ENCODE data around the gene C5orf22. TPM values are rescaled to one million over a fixed set of nuclear protein-coding genes. Genes with fewer than 3 reads are reported as not detected.

C5orf22 gene
- total and polyA plus RNA-seq, 4 donors: 10.0 to 29.8 (median 17.3) TPM

- 94% methylated on average over 2 of the region's 2 CpGs for WGBS, 2 donors
- peaks cover 5 to 24% (median 16%) of the 10 kb centered on the region in 4 donors for H3K36me3 ChIP-seq (ENCODE audit: control insufficient read depth in 4 of 4, insufficient read depth in 4 of 4, low read length in 4 of 4)
- H3K4me1 ChIP-seq (ENCODE audit: control insufficient read depth in 5 of 5, insufficient read depth in 5 of 5, low read length in 5 of 5): no peaks in the 10 kb centered on the region
- H3K9me3 ChIP-seq (ENCODE audit: control insufficient read depth in 4 of 4, insufficient read depth in 3 of 4, low read length in 3 of 4): no peaks in the 10 kb centered on the region
- ATAC-seq (ENCODE audit: insufficient read depth, low FRiP score) (no peak), DNase-seq (peak in 1 of 3 donors; percentile 10)
- no peak overlapping the region for H3K27ac ChIP-seq (ENCODE audit: low read depth in 1 of 2, low read length in 1 of 2)
- no peak for TF ChIP-seq CTCF (IDR thresholded peaks at IDR 0.05; ENCODE audit: control extremely low read depth, extremely low read depth)
- no peaks in the 10 kb centered on the region for H3K27me3 ChIP-seq (ENCODE audit: control insufficient read depth in 3 of 3, insufficient read depth in 3 of 3, low read length in 2 of 3)
- H3K9ac ChIP-seq (ENCODE audit: insufficient read depth in 1 of 2, low read length in 2 of 2): no peak overlapping the region
- H3K4me3 ChIP-seq: no peak overlapping the region
Measured at GRCh38 chr5:31487506-31487905, 44.6 kb upstream of the C5orf22 start.

- Histone ChIP-seq H3K4me3 (no peak overlapping the region), H3K9ac (ENCODE audit: insufficient read depth in 1 of 2, low read length in 2 of 2) (no peak overlapping the region), H3K4me1 (ENCODE audit: control insufficient read depth in 5 of 5, insufficient read depth in 5 of 5, low read length in 5 of 5) (no peaks in the 10 kb centered on the region), H3K27ac (ENCODE audit: low read depth in 1 of 2, low read length in 1 of 2) (no peak overlapping the region), H3K36me3 (ENCODE audit: control insufficient read depth in 4 of 4, insufficient read depth in 4 of 4, low read length in 4 of 4) (peaks cover 25 to 31% (median 25%) of the 10 kb centered on the region in 4 donors), H3K9me3 (ENCODE audit: control insufficient read depth in 4 of 4, insufficient read depth in 3 of 4, low read length in 3 of 4) (no peaks in the 10 kb centered on the region), H3K27me3 (ENCODE audit: control insufficient read depth in 3 of 3, insufficient read depth in 3 of 3, low read length in 2 of 3) (no peaks in the 10 kb centered on the region)
- peak in 1 of 3 donors; percentile 23 for DNase-seq
- ATAC-seq (ENCODE audit: insufficient read depth, low FRiP score): no peak
- TF ChIP-seq CTCF (IDR thresholded peaks at IDR 0.05; ENCODE audit: control extremely low read depth, extremely low read depth): no peak
- 64 to 69% methylated on average over 4 of the region's 4 CpGs for WGBS, 2 donors
Measured at GRCh38 chr5:31492869-31493268, 39.2 kb upstream of the C5orf22 start.

GRCh38 chr5:31495336-31495735 is 36.8 kb upstream of the C5orf22 start:
- Histone ChIP-seq H3K9ac (ENCODE audit: insufficient read depth in 1 of 2, low read length in 2 of 2) (no peak overlapping the region), H3K27ac (ENCODE audit: low read depth in 1 of 2, low read length in 1 of 2) (no peak overlapping the region), H3K9me3 (ENCODE audit: control insufficient read depth in 4 of 4, insufficient read depth in 3 of 4, low read length in 3 of 4) (no peaks in the 10 kb centered on the region), H3K36me3 (ENCODE audit: control insufficient read depth in 4 of 4, insufficient read depth in 4 of 4, low read length in 4 of 4) (peaks cover 29 to 37% (median 34%) of the 10 kb centered on the region in 4 donors), H3K4me1 (ENCODE audit: control insufficient read depth in 5 of 5, insufficient read depth in 5 of 5, low read length in 5 of 5) (no peaks in the 10 kb centered on the region), H3K27me3 (ENCODE audit: control insufficient read depth in 3 of 3, insufficient read depth in 3 of 3, low read length in 2 of 3) (no peaks in the 10 kb centered on the region), H3K4me3 (no peak overlapping the region)
- ATAC-seq (ENCODE audit: insufficient read depth, low FRiP score) (no peak), DNase-seq (no peak)
- TF ChIP-seq CTCF (IDR thresholded peaks at IDR 0.05; ENCODE audit: control extremely low read depth, extremely low read depth): no peak
- WGBS, 2 donors: 95 to 96% methylated on average over 4 of the region's 4 CpGs

- Histone ChIP-seq H3K4me3 (no peak overlapping the region), H3K9ac (ENCODE audit: insufficient read depth in 1 of 2, low read length in 2 of 2) (no peak overlapping the region), H3K9me3 (ENCODE audit: control insufficient read depth in 4 of 4, insufficient read depth in 3 of 4, low read length in 3 of 4) (no peaks in the 10 kb centered on the region), H3K27ac (ENCODE audit: low read depth in 1 of 2, low read length in 1 of 2) (no peak overlapping the region), H3K27me3 (ENCODE audit: control insufficient read depth in 3 of 3, insufficient read depth in 3 of 3, low read length in 2 of 3) (no peaks in the 10 kb centered on the region), H3K36me3 (ENCODE audit: control insufficient read depth in 4 of 4, insufficient read depth in 4 of 4, low read length in 4 of 4) (peaks cover 33 to 43% (median 41%) of the 10 kb centered on the region in 4 donors), H3K4me1 (ENCODE audit: control insufficient read depth in 5 of 5, insufficient read depth in 5 of 5, low read length in 5 of 5) (no peaks in the 10 kb centered on the region)
- WGBS, 2 donors: 91 to 100% methylated on average over 2 of the region's 2 CpGs
- DNase-seq (no peak), ATAC-seq (ENCODE audit: insufficient read depth, low FRiP score) (no peak)
- TF ChIP-seq CTCF (IDR thresholded peaks at IDR 0.05; ENCODE audit: control extremely low read depth, extremely low read depth): no peak
Measured at GRCh38 chr5:31496301-31496700, 35.8 kb upstream of the C5orf22 start.
